Activated CD4-positive, alpha-beta T cell treated with anti-CD3 and anti-CD28 coated beads, Interleukin-2, amount 50 U/mL, for 24 hours (primary cell): ENCODE measurements around the gene PAAF1.

Experiments
- DNase-seq, 2 donors: peaks; one replicate each; pipeline ENCODE4 v3.0.0-alpha.2; 2020; ENCODE audit warnings: low read depth in 1 of 2, low spot score in 1 of 2

Gene PAAF1

DNA sequence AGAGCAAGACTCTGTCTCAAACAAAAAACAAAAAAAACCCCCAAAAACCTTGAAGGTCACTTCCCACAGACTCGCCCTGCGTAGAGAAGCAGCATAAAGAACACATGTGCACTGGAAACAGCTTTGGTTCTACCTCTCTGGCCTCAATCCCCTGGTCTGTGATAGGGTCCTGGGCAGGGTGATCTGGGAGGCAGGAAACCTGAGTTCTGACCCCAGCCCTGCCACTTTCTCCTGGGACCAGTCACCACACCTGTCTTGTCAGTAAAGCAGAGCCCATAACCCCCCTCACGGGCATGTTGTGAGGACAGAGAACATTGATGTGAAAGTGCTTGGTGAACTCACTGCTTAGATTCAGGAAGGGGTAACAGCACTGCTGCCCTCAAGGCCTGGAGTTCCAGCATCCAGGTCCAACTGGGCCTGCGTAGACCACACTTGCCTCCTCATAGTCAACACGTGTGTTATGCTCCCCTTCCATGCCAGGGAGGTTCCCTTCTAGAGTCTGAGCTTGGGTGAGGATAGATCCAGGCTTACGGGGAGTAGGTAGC is 94.4 kb downstream of the PAAF1 start:
- no peak for DNase-seq

DNA sequence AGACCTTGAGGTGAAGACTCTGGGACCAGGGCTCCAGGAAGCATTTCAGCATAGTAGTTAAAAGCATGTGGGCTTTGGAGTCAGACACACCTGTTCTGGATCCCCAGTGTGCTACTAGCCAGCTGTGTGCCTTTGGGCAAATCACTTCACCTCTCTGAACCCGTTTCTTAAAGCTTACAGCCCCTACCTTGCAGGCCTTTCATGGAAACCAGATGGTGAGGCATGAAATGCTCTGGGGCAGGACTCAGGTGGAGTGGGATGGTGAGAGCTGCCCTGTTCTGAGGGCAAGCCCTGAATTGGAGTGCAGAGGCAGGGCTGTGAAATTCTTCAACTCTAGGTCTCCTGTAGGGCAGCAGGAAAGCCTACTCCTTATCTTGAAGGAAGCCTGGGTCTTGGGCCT is 95.4 kb downstream of the PAAF1 start:
- DNase-seq: no peak

DNA sequence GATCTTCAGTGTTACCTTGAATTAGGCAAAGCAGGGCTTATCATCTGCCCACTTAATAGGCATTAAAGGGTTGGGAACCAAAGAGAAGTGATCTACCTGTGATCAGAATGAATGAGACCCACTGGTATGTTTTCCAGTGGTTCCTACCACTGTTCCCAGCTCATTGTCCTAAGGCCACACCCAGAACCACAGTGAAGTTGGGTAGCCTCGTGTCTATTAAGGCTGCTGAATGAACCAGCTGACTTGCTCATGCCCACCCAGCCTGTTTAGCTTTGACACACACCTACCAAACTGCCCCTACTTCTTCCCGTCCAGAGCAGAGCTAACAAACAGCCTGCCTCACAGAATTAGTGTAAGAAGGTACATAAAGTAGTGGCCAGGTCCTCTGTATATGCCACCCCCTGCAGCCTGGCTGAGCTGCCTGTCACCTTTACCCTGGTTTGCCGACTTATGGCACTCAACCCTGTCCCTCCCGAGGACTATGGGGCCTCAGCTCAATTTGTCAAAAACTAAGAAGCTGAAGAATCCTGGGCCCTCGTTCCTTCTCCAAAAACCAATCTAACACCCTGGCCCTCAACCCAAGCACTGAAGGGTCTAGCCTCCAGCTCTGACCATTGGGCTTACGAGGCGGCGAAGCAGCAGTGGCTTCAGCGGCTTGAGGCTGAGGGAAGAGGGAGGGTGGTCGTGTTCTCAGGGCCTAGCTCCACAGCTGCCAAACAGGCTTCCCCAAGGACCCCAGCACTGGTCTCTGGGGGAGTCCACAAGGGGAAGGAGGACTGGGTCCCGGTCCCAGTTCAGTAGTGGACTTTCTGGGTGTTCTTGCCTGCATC is 96.0 kb downstream of the PAAF1 start:
- no peak for DNase-seq

DNA sequence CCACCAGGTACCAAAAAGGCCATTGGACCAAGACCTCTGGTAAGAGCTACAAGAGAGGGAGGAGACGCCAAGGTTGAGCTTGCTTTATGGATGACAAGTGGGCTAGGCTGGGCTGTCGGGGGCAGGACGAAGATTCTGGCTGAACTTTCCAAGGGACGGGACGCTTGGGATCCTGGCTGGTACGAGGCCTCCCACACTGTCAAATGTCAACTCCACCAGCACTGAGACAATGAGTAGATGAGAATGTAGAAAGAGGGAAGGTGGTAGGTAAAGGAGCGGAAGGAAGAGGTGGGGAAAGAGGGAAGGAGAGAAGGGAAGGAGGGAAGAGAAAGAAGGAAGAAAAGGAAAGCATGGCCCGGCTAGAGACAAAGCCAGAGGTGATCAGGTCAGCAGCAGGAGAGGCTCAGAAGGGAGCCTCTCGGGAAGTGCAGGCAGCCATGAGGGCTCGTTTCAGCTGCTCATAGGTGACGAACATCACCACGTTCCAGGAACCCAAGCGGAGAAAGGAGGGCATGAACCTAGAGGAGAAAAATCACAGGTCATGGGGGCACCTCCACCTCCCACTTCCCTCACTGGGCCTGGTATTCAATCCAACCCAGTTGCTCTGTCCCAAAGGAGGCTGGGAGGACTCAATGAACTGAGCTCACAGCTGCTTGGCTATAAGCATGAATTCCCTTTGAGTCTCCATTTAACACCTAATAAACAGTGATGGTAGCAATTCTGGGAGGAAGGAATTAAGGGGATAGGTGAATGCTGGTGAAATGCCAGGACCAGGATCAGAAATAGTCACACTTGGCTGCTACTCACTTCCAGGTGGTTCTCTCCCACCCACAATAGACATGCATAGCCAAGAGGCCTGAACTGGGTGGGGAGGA is 98.0 kb downstream of the PAAF1 start:
- DNase-seq: no peak

DNA sequence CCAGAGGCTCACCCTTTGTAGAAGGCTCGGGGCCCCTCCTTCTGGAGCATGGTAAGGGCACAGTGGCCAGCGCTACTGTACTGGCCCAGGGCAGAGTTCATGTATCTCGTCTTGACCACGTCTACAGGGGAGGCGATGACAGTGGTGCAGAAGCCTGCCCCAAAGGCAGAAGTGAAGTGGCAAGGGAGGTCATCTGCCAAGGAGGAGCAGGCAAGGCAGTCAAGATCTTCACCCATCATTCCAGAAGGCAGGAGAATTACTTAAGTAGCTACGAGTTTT is 98.6 kb downstream of the PAAF1 start:
- DNase-seq: no peak

DNA sequence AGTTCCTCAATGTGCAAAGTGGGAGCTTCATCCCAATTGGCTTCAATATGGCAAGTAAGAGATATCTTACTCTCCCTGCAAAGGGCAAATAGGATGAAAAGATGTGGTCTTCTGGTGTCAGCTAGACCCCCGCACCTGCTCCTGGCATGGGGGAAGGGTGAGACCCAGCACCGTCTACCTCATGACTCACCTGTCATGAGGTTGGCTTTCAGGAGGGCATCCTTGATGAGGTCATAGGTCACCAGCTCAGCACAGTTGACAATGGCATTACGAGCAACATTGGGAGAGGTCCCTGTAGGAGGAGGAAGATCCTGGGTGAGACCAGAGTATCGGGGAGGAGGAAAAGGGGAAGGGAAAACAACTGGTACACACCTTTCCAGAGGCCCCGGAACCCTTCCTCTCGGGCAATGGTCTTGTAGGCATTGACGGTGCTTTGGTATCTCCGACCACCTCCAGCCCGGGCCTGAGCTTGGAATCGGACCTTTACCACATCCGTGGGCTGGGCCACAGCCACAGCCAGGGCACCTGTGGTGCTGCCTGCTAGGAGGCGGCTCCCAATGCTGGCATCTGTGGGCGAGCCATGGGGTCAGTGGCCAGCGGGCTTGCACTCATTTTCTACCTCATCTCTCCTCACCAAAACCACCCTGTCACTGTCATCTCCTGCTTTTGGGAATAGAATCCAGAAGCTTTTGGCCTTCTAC is 99.8 kb downstream of the PAAF1 start:
- no peak for DNase-seq

DNA sequence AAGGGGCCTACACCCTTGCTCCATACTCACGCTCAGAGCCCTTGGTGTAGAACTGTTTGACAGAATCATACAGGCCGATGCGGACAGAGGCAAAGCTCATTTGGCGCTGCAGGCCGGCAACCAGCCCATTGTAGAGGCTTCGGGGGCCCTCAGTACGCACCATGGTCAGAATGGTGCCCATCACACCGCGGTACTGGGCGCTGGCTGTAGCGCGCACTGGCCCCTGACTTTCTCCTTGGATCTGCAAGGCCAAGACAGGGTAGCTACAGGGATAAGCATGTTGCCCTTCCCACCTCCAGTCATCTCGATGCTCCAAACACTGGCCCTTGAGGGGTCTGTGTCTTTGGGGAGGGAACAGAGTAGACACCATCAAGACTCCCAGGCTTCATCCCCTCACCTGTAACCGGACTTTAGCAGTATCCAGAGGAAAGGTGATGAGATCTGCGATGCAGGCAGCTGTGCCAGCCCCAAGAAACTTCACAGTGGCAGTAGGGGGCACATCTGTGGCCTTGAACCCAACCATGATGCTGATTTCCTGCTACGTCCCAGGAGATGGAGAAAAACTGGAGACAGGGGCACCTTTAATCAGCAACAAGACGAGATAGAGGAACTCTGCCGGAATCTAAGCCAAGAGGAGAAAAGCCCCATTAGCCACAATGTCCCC is 101.2 kb downstream of the PAAF1 start:
- DNase-seq: no peak

DNA sequence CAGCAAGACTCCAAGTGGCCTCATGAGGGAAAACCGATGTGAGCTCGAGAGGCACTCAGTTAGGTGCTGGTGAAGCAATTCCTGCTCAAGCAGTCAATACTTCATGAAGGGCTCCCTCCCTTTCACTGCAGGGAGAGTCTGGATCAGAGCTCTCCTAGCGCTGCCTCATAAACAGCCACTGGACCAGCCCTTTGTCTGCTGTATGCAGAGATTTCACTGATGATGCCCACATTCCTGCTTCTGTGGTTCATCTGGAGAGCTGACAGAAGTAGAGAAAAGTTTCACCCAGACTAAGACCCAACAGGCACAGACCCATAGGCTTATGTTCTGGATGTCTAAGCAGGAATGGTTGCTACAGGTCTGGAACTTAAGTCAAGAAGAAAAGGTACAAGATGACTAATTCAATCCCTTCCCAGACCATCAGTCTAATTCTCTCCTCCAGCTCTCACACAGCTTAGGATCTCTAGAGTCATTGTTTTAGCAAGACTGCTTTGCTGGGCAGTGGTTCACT is 101.8 kb downstream of the PAAF1 start:
- no peak for DNase-seq

DNA sequence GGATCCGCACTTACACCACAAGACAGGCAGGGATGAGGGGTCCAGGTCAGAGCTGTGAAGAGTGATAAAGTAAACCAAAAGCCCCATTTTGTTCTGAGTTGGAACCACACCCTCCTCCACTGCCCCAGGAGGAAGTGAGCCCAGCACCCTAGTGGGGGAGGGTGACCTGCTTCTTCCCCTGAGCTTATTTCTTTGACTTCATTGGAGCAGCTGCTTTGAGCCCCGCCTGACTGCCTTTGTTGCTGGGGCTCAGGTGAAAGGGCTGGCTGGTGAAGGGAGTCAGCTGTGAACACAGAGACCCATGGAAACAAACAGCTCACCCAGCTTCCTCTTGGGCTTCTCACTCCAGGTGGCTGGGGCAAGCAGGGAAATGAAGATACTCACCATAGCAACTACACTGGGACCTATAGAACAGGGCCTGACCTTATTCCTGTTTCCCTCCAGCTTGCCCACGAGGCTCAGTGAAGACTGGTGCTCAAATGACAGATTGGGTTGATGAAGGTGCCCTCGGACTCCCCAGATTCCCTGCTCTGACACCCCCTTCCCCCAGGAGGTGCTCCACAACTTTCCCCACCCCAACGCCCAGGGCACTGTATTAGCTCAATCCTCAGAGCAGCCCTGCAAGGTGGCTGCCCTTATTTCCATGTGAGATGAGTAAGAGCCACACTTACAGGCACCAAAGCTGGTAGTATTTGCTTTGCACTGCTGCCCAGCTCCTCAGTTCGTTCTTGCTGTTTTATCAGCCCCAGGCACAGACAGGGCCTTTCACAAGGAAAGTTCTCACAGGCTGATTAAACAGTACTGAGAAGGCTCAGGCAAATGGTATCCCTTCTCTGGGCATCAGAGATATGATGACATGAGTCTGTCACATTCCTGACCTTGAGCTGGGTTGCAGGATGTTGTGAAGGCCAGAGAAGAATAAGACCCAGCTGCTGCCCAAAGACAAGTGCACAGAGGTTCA is 103.5 kb downstream of the PAAF1 start:
- DNase-seq: peak in 1 of 2 donors; percentile 49
